Activated T-helper 17 cell treated with anti-CD3 and anti-CD28 coated beads, Interleukin-2, amount 50 U/mL, for 72 hours (primary cell): ENCODE measurements around the gene ACP1. TPM values are rescaled to one million over a fixed set of nuclear protein-coding genes. Genes with fewer than 3 reads are reported as not detected.

Experiments used
- ATAC-seq: fragments of 150-1000 bp; cut with Tn5 transposase; replicated peaks from 2 replicates; pipeline ENCODE4 v1.10.0; 2021; ENCODE audit warnings: mild to moderate bottlenecking, moderate library complexity
- H3K27ac Mint-ChIP-seq: one replicate; pipeline ENCODE4 v1.8.0; 2022; ENCODE audit warnings: mixed read lengths
- H3K27me3 Mint-ChIP-seq: one replicate; pipeline ENCODE4 v1.8.0; 2022; ENCODE audit warnings: mixed read lengths
- H3K36me3 Mint-ChIP-seq: one replicate; pipeline ENCODE4 v1.8.0; 2022; ENCODE audit warnings: low read depth, mild to moderate bottlenecking, mixed read lengths
- H3K4me1 Mint-ChIP-seq: one replicate; pipeline ENCODE4 v1.8.0; 2022; ENCODE audit warnings: mixed read lengths
- H3K4me3 Mint-ChIP-seq: one replicate; pipeline ENCODE4 v1.8.0; 2022; ENCODE audit warnings: mild to moderate bottlenecking, mixed read lengths
- H3K9me3 Mint-ChIP-seq: one replicate; pipeline ENCODE4 v1.8.0; 2022; ENCODE audit warnings: mixed read lengths
- total RNA-seq, 2 donors: library from RNA; stranded (reverse); gene quantifications; one replicate each; pipeline ENCODE4 v1.2.3, GENCODE V29; 2022

The ACP1 gene
- total RNA-seq, 2 donors from 2014 or later: 116 to 156 TPM

DNA sequence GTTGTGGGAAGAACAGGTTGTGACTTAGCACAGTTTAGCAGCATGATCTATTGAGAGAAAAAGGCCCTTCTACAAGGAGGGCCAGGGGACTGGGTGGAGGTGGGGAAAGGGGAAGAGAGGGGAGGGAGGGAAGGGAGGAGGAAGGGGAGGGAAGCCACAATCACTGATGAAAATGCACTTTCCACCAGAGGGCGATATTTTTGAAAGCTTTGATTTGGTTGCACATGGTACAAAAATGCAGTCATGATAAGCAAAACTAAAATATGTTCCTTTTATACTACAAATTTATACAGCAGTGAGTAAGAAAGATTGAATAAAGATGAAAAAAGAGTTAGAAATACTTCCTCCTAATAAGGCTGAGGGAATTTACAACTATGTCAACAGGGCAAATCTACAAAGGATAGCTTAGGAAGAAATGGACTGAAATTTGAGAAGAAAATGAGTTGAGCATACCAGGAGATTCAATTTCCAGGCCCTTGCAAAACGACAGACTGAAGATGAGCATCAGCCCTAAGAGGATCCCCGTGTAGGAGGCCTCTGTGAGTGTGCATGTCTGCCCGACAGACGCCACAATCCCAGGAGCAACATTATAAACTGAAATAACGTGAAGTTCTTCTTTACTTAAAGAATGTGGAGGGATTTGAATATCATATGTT lies 18.1 kb upstream of the ACP1 start:
- H3K9me3 Mint-ChIP-seq: no peaks in the 10 kb centered on the region
- H3K27ac Mint-ChIP-seq: no peak overlapping the region
- ATAC-seq: no peak
- H3K27me3 Mint-ChIP-seq: no peaks in the 10 kb centered on the region
- peaks cover 4% of the 10 kb centered on the region for H3K4me1 Mint-ChIP-seq
- peaks cover 67% of the 10 kb centered on the region for H3K36me3 Mint-ChIP-seq
- H3K4me3 Mint-ChIP-seq: no peak overlapping the region

DNA sequence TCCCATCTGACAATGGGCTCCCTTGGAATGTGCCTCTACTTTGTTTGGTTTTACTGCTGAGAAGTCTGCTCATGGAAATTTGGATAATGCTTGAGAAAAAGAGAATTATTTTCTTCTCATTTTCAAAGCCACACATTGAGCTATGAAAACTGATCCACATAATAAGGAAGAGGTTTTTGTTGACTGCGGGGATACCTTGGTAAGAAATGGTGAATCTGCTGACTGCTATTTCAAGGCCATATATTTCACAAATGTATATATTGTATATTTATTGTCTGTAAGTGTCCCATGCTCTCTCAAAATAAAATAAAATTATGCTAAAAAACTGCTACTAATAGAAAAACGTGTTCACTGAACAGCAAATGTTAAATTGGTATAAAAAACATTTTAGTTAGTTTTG lies 16.0 kb upstream of the ACP1 start:
- ATAC-seq: no peak
- Mint-ChIP-seq H3K36me3 (peaks cover 56% of the 10 kb centered on the region), H3K27me3 (no peaks in the 10 kb centered on the region), H3K27ac (peak overlapping the region; percentile 42), H3K4me3 (no peak overlapping the region), H3K4me1 (peaks cover 4% of the 10 kb centered on the region), H3K9me3 (no peaks in the 10 kb centered on the region)

DNA sequence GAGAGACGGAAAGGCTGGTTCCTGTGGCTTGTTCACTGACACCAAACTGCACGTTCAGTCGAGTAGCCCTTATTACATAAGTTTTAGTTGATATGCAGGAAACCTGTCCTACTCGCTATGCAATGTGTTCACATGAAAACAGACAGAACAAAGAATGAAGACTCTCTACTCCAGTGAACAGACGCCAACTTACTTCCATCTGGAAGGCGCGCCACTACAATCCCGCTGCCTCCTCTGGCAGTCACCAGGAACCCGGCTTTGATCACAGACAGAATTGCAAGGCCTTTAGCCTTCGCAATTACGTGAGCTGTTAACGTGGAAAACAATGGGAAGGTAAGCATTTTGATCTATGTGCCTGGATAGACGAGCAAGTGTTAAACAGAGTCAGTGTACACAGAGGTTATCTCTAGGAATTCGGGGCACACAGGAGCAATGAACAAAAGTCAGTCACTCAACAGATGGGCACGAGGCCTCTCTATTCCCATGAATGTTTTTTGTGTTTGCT lies 15.2 kb upstream of the ACP1 start:
- Mint-ChIP-seq H3K36me3 (peaks cover 48% of the 10 kb centered on the region), H3K27me3 (no peaks in the 10 kb centered on the region), H3K27ac (peak overlapping the region; percentile 42), H3K9me3 (no peaks in the 10 kb centered on the region), H3K4me3 (no peak overlapping the region), H3K4me1 (peaks cover 4% of the 10 kb centered on the region)
- no peak for ATAC-seq

DNA sequence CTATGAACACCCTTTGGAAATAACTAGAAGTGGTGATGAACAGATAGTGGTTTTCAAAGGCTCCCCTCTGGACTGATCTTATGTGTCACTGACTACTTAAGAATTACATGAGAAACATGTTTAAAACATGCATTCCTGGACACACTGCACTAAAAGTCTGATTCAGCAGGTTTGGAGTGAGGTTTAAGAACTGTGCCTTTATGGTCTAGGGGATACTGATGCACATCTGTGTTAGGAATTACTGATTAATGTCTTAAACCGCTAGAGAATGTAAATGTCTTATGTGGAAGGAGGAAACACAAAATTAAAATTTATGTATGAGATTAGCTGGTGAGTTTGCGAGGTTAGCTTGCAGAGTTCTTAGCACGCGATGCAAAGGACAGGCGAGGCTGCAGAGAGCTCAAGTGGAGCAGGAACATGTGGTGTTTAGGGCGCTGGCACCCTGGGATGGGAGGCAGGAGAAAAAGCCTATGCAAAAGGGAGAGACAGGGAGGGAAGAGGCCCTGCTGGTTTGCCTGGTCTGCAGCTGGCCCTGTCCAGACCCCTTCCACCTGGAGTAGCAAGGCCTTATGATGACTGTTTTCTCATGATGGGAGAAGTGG lies 12.6 kb upstream of the ACP1 start:
- H3K27ac Mint-ChIP-seq: no peak overlapping the region
- no peaks in the 10 kb centered on the region for H3K27me3 Mint-ChIP-seq
- ATAC-seq: no peak
- H3K9me3 Mint-ChIP-seq: no peaks in the 10 kb centered on the region
- peaks cover 35% of the 10 kb centered on the region for H3K36me3 Mint-ChIP-seq
- no peaks in the 10 kb centered on the region for H3K4me1 Mint-ChIP-seq
- no peak overlapping the region for H3K4me3 Mint-ChIP-seq

DNA sequence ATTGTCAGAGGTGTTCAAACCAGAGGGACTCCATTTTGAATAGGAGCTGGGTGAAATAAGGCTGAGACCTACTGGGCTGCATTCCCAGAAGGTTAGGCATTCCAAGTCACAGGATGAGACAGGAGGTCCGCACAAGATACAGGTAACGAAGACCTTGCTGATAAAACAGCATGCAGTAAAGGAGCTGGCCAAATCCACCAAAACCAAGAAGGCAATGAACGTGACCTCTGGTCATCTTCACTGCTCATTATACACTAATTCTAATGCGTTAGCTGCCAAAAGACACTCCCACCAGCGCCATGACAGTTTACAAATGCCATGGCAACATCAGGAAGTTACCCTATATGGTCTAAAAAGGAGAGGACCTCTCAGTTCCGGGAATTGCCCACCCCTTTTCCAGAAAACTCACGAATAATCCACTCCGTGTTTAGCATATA lies 11.5 kb upstream of the ACP1 start:
- H3K9me3 Mint-ChIP-seq: peaks cover 4% of the 10 kb centered on the region
- peaks cover 25% of the 10 kb centered on the region for H3K36me3 Mint-ChIP-seq
- H3K27me3 Mint-ChIP-seq: no peaks in the 10 kb centered on the region
- no peak for ATAC-seq
- no peaks in the 10 kb centered on the region for H3K4me1 Mint-ChIP-seq
- H3K4me3 Mint-ChIP-seq: no peak overlapping the region
- no peak overlapping the region for H3K27ac Mint-ChIP-seq

DNA sequence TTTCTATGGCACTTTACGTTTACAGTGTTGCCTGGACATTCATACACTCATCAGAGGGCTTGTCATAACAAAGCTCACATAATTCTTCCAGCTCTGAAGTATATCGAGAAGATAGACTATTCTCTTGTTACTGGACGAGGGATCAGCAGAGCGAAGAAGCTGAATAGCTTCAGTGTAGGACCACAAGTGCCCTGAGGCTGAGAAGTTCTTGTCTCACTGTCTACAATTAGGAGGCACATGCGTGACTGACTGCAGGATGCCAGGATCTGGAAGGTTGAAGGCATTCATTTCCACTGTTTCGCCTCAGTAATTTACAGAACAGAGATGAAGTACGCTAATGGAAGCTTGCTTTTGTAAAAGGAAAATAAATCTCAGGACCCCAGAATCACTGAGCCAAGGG lies 10.5 kb upstream of the ACP1 start:
- no peak overlapping the region for H3K27ac Mint-ChIP-seq
- peaks cover 14% of the 10 kb centered on the region for H3K36me3 Mint-ChIP-seq
- H3K27me3 Mint-ChIP-seq: no peaks in the 10 kb centered on the region
- peaks cover 4% of the 10 kb centered on the region for H3K9me3 Mint-ChIP-seq
- no peaks in the 10 kb centered on the region for H3K4me1 Mint-ChIP-seq
- no peak for ATAC-seq
- H3K4me3 Mint-ChIP-seq: no peak overlapping the region

DNA sequence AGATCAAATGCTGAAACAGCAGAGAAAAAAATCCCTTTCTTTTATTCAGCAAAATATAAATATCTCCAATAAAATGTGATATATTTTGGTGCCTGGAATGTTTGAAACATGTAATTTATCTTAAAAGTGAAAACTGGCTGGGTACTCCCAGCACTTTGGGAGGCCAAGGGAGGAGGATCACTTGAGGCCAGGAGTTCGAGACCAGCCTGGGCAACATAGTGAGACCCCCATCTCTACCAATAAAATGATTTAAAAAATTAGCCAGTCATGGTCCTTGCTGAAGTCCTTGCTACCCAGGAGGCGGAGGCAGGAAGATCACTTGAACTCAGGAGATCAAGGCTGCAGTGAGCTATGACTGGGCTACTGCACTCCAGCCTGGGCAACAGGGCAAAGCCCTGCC lies 9.6 kb upstream of the ACP1 start:
- ATAC-seq: no peak
- H3K36me3 Mint-ChIP-seq: peaks cover 7% of the 10 kb centered on the region
- no peaks in the 10 kb centered on the region for H3K27me3 Mint-ChIP-seq
- H3K27ac Mint-ChIP-seq: no peak overlapping the region
- H3K4me3 Mint-ChIP-seq: no peak overlapping the region
- no peaks in the 10 kb centered on the region for H3K4me1 Mint-ChIP-seq
- peaks cover 4% of the 10 kb centered on the region for H3K9me3 Mint-ChIP-seq

DNA sequence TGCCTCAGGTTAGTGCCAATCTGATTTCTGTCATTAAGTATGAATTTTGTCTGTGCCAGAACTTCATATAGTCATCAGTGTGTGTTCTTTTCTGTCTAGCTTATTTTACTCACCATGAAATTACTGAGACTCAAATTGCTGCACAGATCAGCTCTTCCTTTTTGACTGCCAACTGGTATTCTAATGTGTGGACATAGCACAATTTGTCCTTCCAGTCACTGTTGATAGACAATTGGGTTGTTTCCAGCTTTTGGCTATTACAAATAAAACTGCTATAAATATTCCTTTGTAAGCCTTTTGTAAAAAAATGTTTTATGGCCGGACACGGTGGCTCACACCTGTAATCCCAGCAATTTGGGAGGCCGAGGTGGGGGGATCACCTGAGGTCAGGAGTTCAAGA lies 8.7 kb upstream of the ACP1 start:
- no peaks in the 10 kb centered on the region for H3K4me1 Mint-ChIP-seq
- no peak overlapping the region for H3K4me3 Mint-ChIP-seq
- no peak for ATAC-seq
- H3K9me3 Mint-ChIP-seq: peaks cover 4% of the 10 kb centered on the region
- no peaks in the 10 kb centered on the region for H3K27me3 Mint-ChIP-seq
- no peak overlapping the region for H3K27ac Mint-ChIP-seq
- peaks cover 7% of the 10 kb centered on the region for H3K36me3 Mint-ChIP-seq

DNA sequence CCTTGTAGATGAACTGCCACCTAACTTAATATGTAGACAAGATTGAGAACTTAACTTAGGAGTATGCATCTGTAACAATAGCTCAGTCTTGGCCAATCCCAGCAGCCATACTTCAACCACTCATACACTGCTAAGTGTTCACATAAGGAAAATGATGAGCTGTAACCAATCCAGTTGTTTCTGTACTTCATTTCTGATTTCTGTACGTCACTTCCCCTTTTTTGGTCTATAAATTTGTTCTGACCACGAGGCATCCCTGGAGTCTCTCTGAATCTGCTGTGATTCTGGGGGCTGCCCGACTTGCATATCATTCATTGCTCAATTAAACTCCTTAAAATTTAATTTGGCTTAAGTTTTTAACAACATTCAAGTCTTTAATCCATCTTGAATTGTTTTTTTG lies 7.3 kb upstream of the ACP1 start:
- no peak for ATAC-seq
- no peaks in the 10 kb centered on the region for H3K36me3 Mint-ChIP-seq
- H3K27ac Mint-ChIP-seq: no peak overlapping the region
- H3K4me3 Mint-ChIP-seq: no peak overlapping the region
- peaks cover 4% of the 10 kb centered on the region for H3K9me3 Mint-ChIP-seq
- no peaks in the 10 kb centered on the region for H3K4me1 Mint-ChIP-seq
- no peaks in the 10 kb centered on the region for H3K27me3 Mint-ChIP-seq

DNA sequence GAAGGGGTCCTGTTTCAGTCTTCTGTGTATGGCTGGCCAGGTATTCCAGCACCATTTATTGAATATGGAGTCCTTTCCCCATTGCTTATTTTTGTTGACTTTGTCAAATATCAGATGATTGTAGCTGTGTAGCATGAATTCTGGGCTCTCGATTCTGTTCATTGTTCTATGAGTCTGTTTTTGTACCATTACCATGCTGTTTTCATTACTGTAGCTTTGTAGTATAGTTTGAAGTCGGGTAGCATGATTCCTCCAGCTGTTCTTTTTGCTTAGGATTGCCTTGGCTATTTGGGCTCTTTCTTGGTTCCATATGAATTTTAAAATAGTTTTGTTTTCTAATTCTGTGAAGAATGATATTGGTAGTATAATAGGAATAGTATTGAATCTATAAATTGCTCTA lies 6.9 kb upstream of the ACP1 start:
- Mint-ChIP-seq H3K9me3 (peaks cover 4% of the 10 kb centered on the region), H3K4me3 (no peak overlapping the region), H3K27ac (no peak overlapping the region), H3K27me3 (no peaks in the 10 kb centered on the region), H3K4me1 (no peaks in the 10 kb centered on the region), H3K36me3 (no peaks in the 10 kb centered on the region)
- no peak for ATAC-seq

DNA sequence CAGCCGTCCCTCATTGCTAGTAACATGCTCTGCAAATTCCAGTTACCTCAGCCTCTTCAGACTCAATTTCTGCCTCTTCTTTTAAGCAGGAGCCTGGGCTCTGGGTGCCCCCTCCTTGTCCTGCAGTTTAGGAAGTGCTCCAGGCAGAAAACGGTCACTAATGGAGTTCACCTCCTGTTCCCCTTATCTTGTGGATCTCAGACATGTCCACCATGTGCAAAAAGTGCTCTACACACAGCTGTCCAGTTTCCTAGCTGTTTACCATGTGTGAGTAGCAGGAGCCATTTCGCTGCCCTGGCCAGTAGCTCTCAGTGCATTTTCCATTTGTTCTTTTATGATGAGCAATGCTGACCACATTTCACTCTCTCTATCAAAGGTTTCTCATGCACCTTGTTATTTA lies 5.8 kb upstream of the ACP1 start:
- ATAC-seq: no peak
- Mint-ChIP-seq H3K27ac (no peak overlapping the region), H3K27me3 (no peaks in the 10 kb centered on the region), H3K4me3 (no peak overlapping the region), H3K9me3 (peaks cover 4% of the 10 kb centered on the region), H3K4me1 (no peaks in the 10 kb centered on the region), H3K36me3 (no peaks in the 10 kb centered on the region)

DNA sequence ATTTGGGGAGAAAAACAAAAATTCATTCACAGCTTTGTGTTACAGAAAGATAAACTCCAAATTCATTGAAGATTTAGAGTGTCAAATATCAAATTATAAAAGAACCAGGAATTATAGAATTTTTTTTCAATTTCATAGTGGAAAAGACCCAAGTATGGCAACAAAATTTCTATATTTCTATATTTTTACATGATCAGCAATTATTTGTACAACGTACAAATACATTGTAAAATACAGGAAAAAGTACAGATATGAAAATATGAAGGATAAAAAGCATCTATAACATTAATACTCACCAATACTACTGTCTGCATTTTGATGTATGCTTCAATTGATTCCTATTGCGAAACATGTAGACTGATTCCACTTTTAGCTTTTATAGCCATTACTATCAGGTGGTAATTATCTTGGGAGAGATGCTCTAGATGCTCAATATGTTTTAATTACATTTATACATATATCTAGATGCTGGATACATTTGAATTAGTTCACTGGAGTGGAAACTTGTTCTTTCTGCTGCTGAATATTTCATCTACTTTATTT lies 4.9 kb upstream of the ACP1 start:
- no peak for ATAC-seq
- Mint-ChIP-seq H3K4me3 (no peak overlapping the region), H3K36me3 (peaks cover 4% of the 10 kb centered on the region), H3K4me1 (no peaks in the 10 kb centered on the region), H3K27ac (no peak overlapping the region), H3K27me3 (no peaks in the 10 kb centered on the region), H3K9me3 (peaks cover 4% of the 10 kb centered on the region)

DNA sequence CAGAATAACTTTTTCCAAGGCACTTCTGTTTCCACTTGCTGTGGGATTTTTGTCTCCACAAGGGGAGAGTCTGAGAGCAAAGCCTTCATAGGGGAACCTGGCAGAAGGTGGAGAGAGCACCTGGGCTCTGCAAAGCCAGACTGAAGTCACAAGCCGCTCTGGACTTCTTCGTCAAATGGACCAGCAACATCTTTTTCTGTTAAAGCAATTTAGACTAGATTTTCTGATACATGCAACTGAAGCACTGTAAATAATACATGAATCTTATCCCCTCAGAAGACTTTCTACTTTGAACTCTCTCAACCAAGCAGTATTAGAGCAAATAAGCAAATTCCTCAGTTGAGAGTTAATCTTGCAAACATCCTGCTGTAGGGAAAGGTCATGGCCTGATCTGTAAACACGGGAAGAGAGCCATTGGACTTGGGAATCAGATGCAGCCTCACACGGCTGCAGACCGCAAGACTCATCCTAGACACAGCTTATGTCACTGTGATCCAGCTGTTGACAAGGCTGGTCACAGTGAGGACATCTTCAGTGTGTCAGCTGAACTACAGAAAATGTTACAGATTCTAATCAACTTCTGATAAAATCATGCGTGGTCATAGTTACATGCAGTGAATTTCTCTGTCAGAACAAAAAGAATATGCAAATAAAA lies 4.1 kb upstream of the ACP1 start:
- Mint-ChIP-seq H3K36me3 (peaks cover 5% of the 10 kb centered on the region), H3K27me3 (no peaks in the 10 kb centered on the region), H3K4me3 (no peak overlapping the region), H3K9me3 (peaks cover 4% of the 10 kb centered on the region), H3K27ac (no peak overlapping the region), H3K4me1 (no peaks in the 10 kb centered on the region)
- no peak for ATAC-seq

DNA sequence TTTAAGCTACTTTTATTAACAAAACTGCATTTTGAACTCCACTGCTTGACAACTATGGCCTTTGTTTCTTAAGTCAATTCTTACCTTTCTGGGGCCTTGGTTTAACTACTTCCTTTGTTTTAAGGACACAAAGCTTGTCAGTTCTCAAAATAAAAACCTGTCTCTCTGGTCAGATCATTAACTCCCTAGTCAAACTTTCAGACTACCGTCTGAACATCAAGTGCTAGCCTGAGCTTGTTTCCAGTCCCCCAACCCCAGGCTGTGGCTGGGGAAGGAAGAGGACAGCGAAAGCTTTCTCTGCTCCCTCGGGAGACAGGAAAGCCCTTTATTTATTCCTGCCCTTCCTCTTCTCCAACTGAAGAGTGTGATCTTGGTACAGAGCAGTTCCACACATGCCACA lies 2.6 kb upstream of the ACP1 start:
- Mint-ChIP-seq H3K36me3 (peaks cover 13% of the 10 kb centered on the region), H3K27me3 (no peaks in the 10 kb centered on the region), H3K4me1 (peaks cover 8% of the 10 kb centered on the region), H3K4me3 (peak overlapping the region; percentile 20), H3K9me3 (peaks cover 4% of the 10 kb centered on the region), H3K27ac (no peak overlapping the region)
- ATAC-seq: no peak
